GM19238 (cell line): ENCODE measurements around the gene NPAS3.

Source experiments
- DNase-seq: peaks from one replicate; pipeline ENCODE4 v3.0.0; 2011; ENCODE audit warnings: low spot score; ENCODE audit not compliant: insufficient read length

Gene NPAS3

GRCh38 chr14:33774723-33775470 lies 836.2 kb downstream of the NPAS3 start:
- no peak for DNase-seq

- DNase-seq, result no peak
These were observed 838.2 kb downstream of the NPAS3 start for GRCh38 chr14:33776871-33777270.

- DNase-seq, result no peak
These were observed 839.0 kb downstream of the NPAS3 start for GRCh38 chr14:33777681-33778080.

- no peak for DNase-seq
These were observed 841.4 kb downstream of the NPAS3 start for GRCh38 chr14:33780035-33780434.

- no peak for DNase-seq
These were observed 842.6 kb downstream of the NPAS3 start for GRCh38 chr14:33781236-33781635.

- no peak for DNase-seq
These were observed 844.2 kb downstream of the NPAS3 start for GRCh38 chr14:33782923-33783322.

- DNase-seq, result no peak
These were observed 847.6 kb downstream of the NPAS3 start for GRCh38 chr14:33786091-33786825.

- DNase-seq, result no peak
These were observed 849.5 kb downstream of the NPAS3 start for GRCh38 chr14:33788161-33788560.

GRCh38 chr14:33790996-33791395 lies 852.3 kb downstream of the NPAS3 start:
- no peak for DNase-seq

- peak; percentile 19 for DNase-seq
These were observed 853.5 kb downstream of the NPAS3 start for GRCh38 chr14:33792009-33792719.

GRCh38 chr14:33792720-33793368 lies 854.2 kb downstream of the NPAS3 start:
- DNase-seq, result peak; percentile 51

- no peak for DNase-seq
These were observed 854.9 kb downstream of the NPAS3 start for GRCh38 chr14:33793398-33794110.

GRCh38 chr14:33794791-33795305 lies 856.2 kb downstream of the NPAS3 start:
- DNase-seq, result no peak

GRCh38 chr14:33796356-33796755 lies 857.7 kb downstream of the NPAS3 start:
- no peak for DNase-seq

- no peak for DNase-seq
These were observed 861.3 kb downstream of the NPAS3 start for GRCh38 chr14:33799705-33800570.

- DNase-seq, result no peak
These were observed 862.1 kb downstream of the NPAS3 start for GRCh38 chr14:33800735-33801163.

GRCh38 chr14:33802737-33803136 lies 864.1 kb downstream of the NPAS3 start:
- DNase-seq, result no peak

- no peak for DNase-seq
These were observed 866.9 kb downstream of the NPAS3 start for GRCh38 chr14:33805593-33805992.

- no peak for DNase-seq
These were observed 868.2 kb downstream of the NPAS3 start for GRCh38 chr14:33806905-33807304.

GRCh38 chr14:33808187-33808586 lies 869.5 kb downstream of the NPAS3 start:
- no peak for DNase-seq
